Mammary epithelial cell (primary cell): Measurements from ENCODE around the gene BCAR1.

Experiments used
- EZH2 ChIP-seq: IDR thresholded peaks from 2 replicates; pipeline ENCODE4 v1.6.1; 2012; ENCODE audit warnings: low read length, inconsistent platforms, borderline replicate concordance
- TF ChIP-seq, protein P1 (sequence below), 2 donors: IDR thresholded peaks in 1 of 2; conservative IDR thresholded peaks in 1 of 2; 2 replicates each; pipeline ENCODE4 v1.5.1; 2011 to 2012; ENCODE audit warnings: inconsistent platforms in 2 of 2, low read length in 2 of 2, mild to moderate bottlenecking in 2 of 2, control low read depth in 1 of 2, low read depth in 1 of 2; ENCODE audit not compliant: insufficient read depth in 1 of 2; ENCODE audit errors: extremely low read depth in 1 of 2

DNA sequence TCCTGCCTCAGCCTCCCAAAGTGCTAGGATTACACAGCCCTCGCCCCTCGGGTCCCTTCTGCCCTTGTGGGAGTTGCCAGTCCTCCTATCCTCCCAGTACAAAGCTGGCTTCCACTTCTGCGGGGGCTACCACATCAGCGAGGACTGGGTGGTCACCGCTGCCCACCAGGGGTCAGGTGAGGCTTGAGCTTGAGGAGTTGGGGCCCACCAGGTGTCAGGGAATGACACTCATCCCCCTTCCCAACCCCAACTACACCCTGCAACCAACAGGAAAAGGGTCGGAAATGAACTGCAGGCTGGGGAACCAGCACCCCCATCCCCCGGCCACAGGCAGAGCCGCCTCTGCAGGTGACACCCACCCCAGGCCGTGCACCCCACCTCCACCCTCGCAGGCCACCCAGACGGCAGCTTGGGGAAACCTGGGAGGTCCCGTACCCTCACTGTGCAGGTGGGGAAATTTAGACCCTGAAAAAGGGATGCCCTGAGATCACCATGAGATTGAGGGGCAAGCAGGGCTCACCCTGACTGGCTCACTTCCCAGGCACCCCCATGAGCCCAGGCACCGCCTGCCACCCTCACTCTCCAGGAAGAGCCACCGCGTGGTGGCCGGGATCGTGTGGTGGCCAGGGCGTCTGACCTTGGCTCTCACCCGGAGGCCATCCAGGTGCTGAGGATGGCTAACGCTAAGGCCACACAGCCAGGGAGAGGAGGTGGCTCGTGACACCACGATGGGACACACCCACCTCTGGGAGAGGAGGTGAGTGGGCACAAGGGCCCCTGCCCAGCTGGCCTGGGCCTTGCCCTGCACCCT is 24.7 kb downstream of the BCAR1 start:
- TF ChIP-seq, protein P1, sequence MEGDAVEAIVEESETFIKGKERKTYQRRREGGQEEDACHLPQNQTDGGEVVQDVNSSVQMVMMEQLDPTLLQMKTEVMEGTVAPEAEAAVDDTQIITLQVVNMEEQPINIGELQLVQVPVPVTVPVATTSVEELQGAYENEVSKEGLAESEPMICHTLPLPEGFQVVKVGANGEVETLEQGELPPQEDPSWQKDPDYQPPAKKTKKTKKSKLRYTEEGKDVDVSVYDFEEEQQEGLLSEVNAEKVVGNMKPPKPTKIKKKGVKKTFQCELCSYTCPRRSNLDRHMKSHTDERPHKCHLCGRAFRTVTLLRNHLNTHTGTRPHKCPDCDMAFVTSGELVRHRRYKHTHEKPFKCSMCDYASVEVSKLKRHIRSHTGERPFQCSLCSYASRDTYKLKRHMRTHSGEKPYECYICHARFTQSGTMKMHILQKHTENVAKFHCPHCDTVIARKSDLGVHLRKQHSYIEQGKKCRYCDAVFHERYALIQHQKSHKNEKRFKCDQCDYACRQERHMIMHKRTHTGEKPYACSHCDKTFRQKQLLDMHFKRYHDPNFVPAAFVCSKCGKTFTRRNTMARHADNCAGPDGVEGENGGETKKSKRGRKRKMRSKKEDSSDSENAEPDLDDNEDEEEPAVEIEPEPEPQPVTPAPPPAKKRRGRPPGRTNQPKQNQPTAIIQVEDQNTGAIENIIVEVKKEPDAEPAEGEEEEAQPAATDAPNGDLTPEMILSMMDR (conservative IDR thresholded peaks at IDR 0.05 in 1 of 2, IDR thresholded peaks at IDR 0.05 in 1 of 2; ENCODE audit: extremely low read depth in 1 of 2, insufficient read depth in 1 of 2, low read depth in 1 of 2, low read length in 2 of 2): no peak
- no peak for TF ChIP-seq EZH2
